OCI-LY3 (cell line): ENCODE data around the gene SLAIN1.
"Not testable (repeated sequence)": the region's sequence is repeated elsewhere in the genome, so short reads cannot be mapped to it uniquely, and the experiment has no call there.

Experiments used
- H2AFZ ChIP-seq: fragments of 200-600, 300-600 bp; shearing (Covaris generic); 2 replicates; pipeline ENCODE4 v1.6.0; 2014; ENCODE audit warnings: antibody characterized with exemption, low read depth, low read length
- H3K27ac ChIP-seq: fragments of 200-600, 300-600 bp; sonication (generic); 2 replicates; pipeline ENCODE4 v1.5.1; 2014; ENCODE audit warnings: mild to moderate bottlenecking, low read length, moderate library complexity, mixed read lengths
- H3K27me3 ChIP-seq: fragments of 200-600, 300-600 bp; sonication (generic); 2 replicates; pipeline ENCODE4 v1.6.1; 2014; ENCODE audit warnings: low read depth, low read length, mixed read lengths
- H3K36me3 ChIP-seq: fragments of 200-600, 300-600 bp; sonication (generic); replicated peaks from 2 replicates; pipeline ENCODE3; 2014; ENCODE audit warnings: low read depth, low read length, mixed read lengths
- H3K4me1 ChIP-seq: fragments of 300-600, 200-600 bp; sonication (generic); 2 replicates; pipeline ENCODE4 v1.6.1; 2014; ENCODE audit warnings: low read length, mixed read lengths
- H3K4me2 ChIP-seq: fragments of 200-600, 300-600 bp; sonication (generic); 2 replicates; pipeline ENCODE4 v1.6.1; 2014; ENCODE audit warnings: low read length, mixed read lengths
- H3K4me3 ChIP-seq: fragments of 300-600, 200-600 bp; sonication (generic); 2 replicates; pipeline ENCODE4 v1.5.1; 2014; ENCODE audit warnings: antibody characterized with exemption, mild to moderate bottlenecking, low read length, moderate library complexity
- H3K79me2 ChIP-seq: fragments of 300-600, 200-600 bp; shearing (Covaris generic); 2 replicates; pipeline ENCODE4 v1.6.1; 2014; ENCODE audit warnings: mild to moderate bottlenecking, low read length, mixed read lengths
- H3K9ac ChIP-seq: fragments of 300-600, 200-600 bp; shearing (Covaris generic); 2 replicates; pipeline ENCODE4 v1.6.0; 2014; ENCODE audit warnings: mild to moderate bottlenecking, low read length, moderate library complexity
- H3K9me3 ChIP-seq: fragments of 200-600, 300-600 bp; shearing (Covaris generic); 2 replicates; pipeline ENCODE4 v1.6.1; 2014; ENCODE audit warnings: low read length, mixed read lengths; ENCODE audit not compliant: insufficient read depth
- H4K20me1 ChIP-seq: fragments of 200-600, 300-600 bp; sonication (generic); 2 replicates; pipeline ENCODE4 v1.6.1; 2016; ENCODE audit warnings: low read length, mixed read lengths; ENCODE audit not compliant: insufficient read depth
- EZH2phosphoT487 ChIP-seq: fragments of 200-600 bp; shearing (Covaris generic); IDR thresholded peaks from 2 replicates; pipeline ENCODE4 v1.6.1; 2018; ENCODE audit warnings: antibody characterized with exemption, mixed run types, low read depth
- TF ChIP-seq, protein P1 (sequence below): fragments of 200-600, 300-600 bp; sonication (generic); IDR thresholded peaks from 2 replicates; pipeline ENCODE4 v1.5.1; 2014; ENCODE audit warnings: antibody characterized with exemption, low read length, low read depth

Gene SLAIN1

DNA sequence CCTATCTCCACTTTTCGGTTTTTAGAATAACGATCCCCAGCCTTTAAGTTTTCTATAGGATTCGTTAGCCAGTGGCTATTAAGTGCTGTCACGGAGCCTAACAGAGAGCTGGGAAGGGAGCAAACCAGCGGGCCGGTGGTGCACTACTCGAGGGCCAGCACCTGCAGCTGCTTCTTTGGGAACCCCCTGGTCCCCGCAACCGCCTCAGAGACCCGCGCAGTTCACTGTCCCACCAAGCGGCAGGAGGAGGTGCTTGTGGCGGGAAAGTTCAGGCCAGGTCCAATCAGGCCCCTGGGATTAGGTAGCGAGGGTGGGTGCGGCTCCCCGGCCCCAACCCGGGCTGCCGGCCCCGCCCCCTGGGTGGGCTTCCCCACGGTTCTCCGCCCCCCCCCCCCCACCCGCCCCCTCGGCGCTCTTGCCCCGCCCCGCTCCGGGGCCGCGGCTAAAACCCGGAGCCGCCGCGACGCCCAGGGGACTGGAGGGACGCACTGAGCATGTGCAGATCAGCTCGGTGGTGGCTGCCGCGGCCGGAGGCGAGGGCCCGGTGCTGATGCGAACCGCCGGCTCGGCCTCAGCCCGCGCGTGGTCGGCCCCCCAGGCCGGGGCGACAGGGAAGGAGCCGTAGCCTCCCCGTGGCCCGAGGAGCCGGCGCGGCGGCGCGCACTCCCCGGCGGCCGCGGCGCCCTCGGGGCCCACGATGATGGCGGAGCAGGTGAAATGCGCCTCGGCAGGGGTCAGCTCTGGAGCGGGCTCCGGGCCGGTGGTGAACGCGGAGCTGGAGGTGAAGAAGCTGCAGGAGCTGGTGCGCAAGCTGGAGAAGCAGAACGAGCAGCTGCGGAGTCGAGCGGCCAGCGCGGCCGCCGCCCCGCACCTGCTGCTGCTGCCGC is at the start of gene SLAIN1:
TSS of gene SLAIN1 (plus strand) at position 471 of the 887 bp plus-strand sequence. CDS start at position 698, 227 bp downstream.
- Histone ChIP-seq H3K4me2 (peak within 1 kb of the TSS; percentile 88), H4K20me1 (peaks cover 29% of the 10 kb centered on the region), H3K27me3 (peaks cover 3% of the 10 kb centered on the region; the same call in 1 of the 2 replicates), H3K9me3 (no peaks in the 10 kb centered on the region), H2AFZ (peak within 1 kb of the TSS; percentile 88), H3K4me3 (peak within 1 kb of the TSS; percentile 89), H3K9ac (peak within 1 kb of the TSS; percentile 77), H3K27ac (peak within 1 kb of the TSS; percentile 34; the same call in 1 of the 2 replicates), H3K36me3 (no peaks in the 10 kb centered on the region), H3K4me1 (peaks cover 43% of the 10 kb centered on the region), H3K79me2 (peaks cover 44% of the 10 kb centered on the region)
- no peak for TF ChIP-seq EZH2phosphoT487
- TF ChIP-seq, protein P1, sequence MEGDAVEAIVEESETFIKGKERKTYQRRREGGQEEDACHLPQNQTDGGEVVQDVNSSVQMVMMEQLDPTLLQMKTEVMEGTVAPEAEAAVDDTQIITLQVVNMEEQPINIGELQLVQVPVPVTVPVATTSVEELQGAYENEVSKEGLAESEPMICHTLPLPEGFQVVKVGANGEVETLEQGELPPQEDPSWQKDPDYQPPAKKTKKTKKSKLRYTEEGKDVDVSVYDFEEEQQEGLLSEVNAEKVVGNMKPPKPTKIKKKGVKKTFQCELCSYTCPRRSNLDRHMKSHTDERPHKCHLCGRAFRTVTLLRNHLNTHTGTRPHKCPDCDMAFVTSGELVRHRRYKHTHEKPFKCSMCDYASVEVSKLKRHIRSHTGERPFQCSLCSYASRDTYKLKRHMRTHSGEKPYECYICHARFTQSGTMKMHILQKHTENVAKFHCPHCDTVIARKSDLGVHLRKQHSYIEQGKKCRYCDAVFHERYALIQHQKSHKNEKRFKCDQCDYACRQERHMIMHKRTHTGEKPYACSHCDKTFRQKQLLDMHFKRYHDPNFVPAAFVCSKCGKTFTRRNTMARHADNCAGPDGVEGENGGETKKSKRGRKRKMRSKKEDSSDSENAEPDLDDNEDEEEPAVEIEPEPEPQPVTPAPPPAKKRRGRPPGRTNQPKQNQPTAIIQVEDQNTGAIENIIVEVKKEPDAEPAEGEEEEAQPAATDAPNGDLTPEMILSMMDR = no peak

DNA sequence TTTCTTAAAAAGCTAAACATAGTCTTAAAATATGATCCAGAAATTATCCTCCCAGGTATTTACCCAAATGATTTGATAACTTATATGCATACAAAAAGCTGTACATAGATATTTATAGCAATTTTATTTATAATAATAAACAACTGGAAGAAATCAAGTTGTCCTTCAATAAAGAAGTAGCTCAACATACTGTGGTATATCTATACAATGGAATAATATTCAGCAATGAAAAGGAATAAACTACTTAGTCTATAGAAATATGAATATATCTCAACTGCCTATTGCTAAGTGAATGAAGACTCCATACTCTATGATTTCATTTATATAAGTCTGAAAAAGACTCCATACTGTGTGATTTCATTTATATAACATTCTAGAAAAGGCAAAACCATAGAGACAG is 47.1 kb upstream of the SLAIN1 start:
- no peak overlapping the region for H3K4me2 ChIP-seq

DNA sequence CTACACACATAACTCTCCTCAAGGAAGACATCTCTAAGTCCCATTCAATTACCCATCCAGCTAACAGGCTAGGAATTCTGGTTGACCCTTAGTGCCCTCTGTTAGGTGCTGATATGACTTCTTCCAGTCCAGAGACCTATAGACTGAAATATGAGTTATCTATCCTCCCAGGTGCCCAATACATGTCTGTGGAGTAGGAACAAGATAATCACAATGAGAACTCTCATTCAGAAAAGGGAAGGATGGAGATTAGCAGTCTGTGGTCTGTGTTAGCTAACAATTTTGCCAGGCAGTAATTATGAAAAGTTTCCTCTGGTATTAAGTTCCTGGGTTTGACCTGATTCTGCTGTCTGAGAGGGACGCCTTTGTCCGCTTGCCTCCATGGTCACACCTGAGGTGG is 44.2 kb upstream of the SLAIN1 start:
- no peaks in the 10 kb centered on the region for H3K4me1 ChIP-seq
- H3K79me2 ChIP-seq = no peaks in the 10 kb centered on the region
- no peak for TF ChIP-seq EZH2phosphoT487
- TF ChIP-seq, protein P1 = no peak
- H3K27me3 ChIP-seq = no peaks in the 10 kb centered on the region
- no peaks in the 10 kb centered on the region for H4K20me1 ChIP-seq
- H3K4me2 ChIP-seq = no peak overlapping the region
- no peak overlapping the region for H3K4me3 ChIP-seq
- H3K27ac ChIP-seq = no peak overlapping the region
- H2AFZ ChIP-seq = no peak overlapping the region
- 0 out of 2 replicates have a peak, but pooled peaks cover 6% of the 10 kb centered on the region for H3K9me3 ChIP-seq
- H3K36me3 ChIP-seq = no peaks in the 10 kb centered on the region
- H3K9ac ChIP-seq = no peak overlapping the region

More for the DNA sequence above, 47.1 kb upstream of the SLAIN1 start:
- H3K79me2 ChIP-seq = no peaks in the 10 kb centered on the region
- no peak for TF ChIP-seq EZH2phosphoT487
- TF ChIP-seq, protein P1 = no peak
- no peaks in the 10 kb centered on the region for H3K27me3 ChIP-seq
- no peaks in the 10 kb centered on the region for H3K36me3 ChIP-seq
- no peaks in the 10 kb centered on the region for H4K20me1 ChIP-seq
- 0 out of 2 replicates have a peak, but pooled peaks cover 6% of the 10 kb centered on the region for H3K9me3 ChIP-seq
- no peak overlapping the region for H3K4me3 ChIP-seq
- no peak overlapping the region for H3K9ac ChIP-seq
- H3K27ac ChIP-seq = no peak overlapping the region
- no peaks in the 10 kb centered on the region for H3K4me1 ChIP-seq
- no peak overlapping the region for H2AFZ ChIP-seq

DNA sequence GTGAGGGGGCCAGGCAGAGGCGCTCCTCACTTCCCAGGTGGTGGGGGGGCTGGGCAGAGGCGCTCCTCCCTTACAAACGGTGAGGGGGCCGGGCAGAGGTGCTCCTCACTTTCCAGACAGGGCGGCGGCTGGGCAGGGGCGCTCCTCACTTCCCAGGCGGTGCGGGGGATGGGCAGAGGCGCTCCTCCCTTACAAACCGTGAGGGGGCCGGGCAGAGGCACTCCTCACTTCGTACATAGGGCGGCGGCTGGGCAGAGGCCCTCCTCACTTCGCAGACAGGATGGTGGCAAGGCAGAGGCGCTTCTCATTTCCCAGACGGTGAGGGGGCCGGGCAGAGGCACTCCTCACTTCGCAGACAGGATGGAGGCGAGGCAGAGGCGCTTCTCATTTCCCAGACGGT is 37.5 kb upstream of the SLAIN1 start:
- H3K4me1 ChIP-seq, H2AFZ ChIP-seq, H3K79me2 ChIP-seq, H4K20me1 ChIP-seq, H3K27ac ChIP-seq, H3K4me2 ChIP-seq, H3K9ac ChIP-seq, H3K27me3 ChIP-seq, H3K9me3 ChIP-seq, H3K36me3 ChIP-seq, H3K4me3 ChIP-seq: not testable (repeated sequence)
